Breast epithelium (tissue), 3 donors: Measurements from ENCODE around the gene PROM2.

Experiments
- CTCF ChIP-seq, 3 donors: fragments of 450-650 bp; IDR thresholded peaks; one replicate each; pipeline ENCODE4 v1.5.1; 2016 to 2017; ENCODE audit warnings: antibody characterized with exemption in 3 of 3, mild to moderate bottlenecking in 3 of 3, moderate library complexity in 3 of 3
- POLR2A ChIP-seq: fragments of 450-650 bp; IDR thresholded peaks from one replicate; pipeline ENCODE4 v1.6.1; 2016; ENCODE audit warnings: antibody characterized with exemption, mild to moderate bottlenecking, moderate library complexity
- POLR2AphosphoS5 ChIP-seq, 3 donors: sonication (generic); formaldehyde crosslinking; IDR thresholded peaks; one replicate each; pipeline ENCODE4 v1.6.1; 2017; ENCODE audit warnings: antibody characterized with exemption in 3 of 3

GRCh38 chr2:95334916-95335641 lies 60.8 kb downstream of the PROM2 start:
- no peak for TF ChIP-seq CTCF (IDR thresholded peaks at IDR 0.05)
- no peak for TF ChIP-seq POLR2A
- TF ChIP-seq POLR2AphosphoS5 (IDR thresholded peaks at IDR 0.05), result no peak
